Measurements from ENCODE around the gene NFX1. TPM values are rescaled to one million over a fixed set of nuclear protein-coding genes. Genes with fewer than 3 reads are reported as not detected.

NFX1 gene
- total and polyA plus RNA-seq, 10 of the 15 experiments (the other 5 are each of a cell fraction or from before 2014, with no cell fraction given), result 11.9 to 45.1 (median 36.1) TPM

DNA sequence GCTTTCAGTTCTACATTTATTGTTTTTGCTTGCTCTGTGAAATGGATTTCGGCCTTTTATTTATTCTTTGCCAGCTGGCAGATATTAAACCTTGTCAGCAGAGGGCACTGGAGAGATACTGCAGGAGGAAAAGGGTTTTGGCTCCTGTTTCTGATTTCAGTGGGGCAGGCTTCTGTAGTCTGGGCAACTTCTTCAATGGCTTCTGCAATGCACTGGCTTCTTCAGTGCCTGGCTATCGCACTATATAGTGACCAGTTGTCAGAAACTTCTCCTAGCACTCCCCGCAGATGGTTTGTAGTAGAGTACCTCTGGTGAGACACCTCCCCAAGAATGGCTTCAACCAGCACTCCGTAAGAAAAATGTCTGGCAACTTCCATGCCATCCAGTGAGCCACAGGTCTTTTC lies 3.2 kb upstream of the NFX1 start (continued):
- TF ChIP-seq, protein P1, sequence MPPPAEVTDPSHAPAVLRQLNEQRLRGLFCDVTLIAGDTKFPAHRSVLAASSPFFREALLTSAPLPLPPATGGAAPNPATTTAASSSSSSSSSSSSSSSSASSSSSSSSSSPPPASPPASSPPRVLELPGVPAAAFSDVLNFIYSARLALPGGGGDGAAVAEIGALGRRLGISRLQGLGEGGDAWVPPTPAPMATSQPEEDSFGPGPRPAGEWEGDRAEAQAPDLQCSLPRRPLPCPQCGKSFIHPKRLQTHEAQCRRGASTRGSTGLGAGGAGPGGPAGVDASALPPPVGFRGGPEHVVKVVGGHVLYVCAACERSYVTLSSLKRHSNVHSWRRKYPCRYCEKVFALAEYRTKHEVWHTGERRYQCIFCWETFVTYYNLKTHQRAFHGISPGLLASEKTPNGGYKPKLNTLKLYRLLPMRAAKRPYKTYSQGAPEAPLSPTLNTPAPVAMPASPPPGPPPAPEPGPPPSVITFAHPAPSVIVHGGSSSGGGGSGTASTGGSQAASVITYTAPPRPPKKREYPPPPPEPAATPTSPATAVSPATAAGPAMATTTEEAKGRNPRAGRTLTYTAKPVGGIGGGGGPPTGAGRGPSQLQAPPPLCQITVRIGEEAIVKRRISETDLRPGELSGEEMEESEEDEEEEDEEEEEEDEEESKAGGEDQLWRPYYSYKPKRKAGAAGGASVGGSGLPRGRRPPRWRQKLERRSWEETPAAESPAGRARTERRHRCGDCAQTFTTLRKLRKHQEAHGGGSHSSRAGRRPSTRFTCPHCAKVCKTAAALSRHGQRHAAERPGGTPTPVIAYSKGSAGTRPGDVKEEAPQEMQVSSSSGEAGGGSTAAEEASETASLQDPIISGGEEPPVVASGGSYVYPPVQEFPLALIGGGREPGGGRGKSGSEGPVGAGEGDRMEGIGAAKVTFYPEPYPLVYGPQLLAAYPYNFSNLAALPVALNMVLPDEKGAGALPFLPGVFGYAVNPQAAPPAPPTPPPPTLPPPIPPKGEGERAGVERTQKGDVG (CRISPR knock-in tag; IDR thresholded peaks at IDR 0.05), result no peak
- TF ChIP-seq, protein P2, sequence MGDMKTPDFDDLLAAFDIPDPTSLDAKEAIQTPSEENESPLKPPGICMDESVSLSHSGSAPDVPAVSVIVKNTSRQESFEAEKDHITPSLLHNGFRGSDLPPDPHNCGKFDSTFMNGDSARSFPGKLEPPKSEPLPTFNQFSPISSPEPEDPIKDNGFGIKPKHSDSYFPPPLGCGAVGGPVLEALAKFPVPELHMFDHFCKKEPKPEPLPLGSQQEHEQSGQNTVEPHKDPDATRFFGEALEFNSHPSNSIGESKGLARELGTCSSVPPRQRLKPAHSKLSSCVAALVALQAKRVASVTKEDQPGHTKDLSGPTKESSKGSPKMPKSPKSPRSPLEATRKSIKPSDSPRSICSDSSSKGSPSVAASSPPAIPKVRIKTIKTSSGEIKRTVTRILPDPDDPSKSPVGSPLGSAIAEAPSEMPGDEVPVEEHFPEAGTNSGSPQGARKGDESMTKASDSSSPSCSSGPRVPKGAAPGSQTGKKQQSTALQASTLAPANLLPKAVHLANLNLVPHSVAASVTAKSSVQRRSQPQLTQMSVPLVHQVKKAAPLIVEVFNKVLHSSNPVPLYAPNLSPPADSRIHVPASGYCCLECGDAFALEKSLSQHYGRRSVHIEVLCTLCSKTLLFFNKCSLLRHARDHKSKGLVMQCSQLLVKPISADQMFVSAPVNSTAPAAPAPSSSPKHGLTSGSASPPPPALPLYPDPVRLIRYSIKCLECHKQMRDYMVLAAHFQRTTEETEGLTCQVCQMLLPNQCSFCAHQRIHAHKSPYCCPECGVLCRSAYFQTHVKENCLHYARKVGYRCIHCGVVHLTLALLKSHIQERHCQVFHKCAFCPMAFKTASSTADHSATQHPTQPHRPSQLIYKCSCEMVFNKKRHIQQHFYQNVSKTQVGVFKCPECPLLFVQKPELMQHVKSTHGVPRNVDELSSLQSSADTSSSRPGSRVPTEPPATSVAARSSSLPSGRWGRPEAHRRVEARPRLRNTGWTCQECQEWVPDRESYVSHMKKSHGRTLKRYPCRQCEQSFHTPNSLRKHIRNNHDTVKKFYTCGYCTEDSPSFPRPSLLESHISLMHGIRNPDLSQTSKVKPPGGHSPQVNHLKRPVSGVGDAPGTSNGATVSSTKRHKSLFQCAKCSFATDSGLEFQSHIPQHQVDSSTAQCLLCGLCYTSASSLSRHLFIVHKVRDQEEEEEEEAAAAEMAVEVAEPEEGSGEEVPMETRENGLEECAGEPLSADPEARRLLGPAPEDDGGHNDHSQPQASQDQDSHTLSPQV (IDR thresholded peaks at IDR 0.05), result no peak
- TF ChIP-seq, protein P3, sequence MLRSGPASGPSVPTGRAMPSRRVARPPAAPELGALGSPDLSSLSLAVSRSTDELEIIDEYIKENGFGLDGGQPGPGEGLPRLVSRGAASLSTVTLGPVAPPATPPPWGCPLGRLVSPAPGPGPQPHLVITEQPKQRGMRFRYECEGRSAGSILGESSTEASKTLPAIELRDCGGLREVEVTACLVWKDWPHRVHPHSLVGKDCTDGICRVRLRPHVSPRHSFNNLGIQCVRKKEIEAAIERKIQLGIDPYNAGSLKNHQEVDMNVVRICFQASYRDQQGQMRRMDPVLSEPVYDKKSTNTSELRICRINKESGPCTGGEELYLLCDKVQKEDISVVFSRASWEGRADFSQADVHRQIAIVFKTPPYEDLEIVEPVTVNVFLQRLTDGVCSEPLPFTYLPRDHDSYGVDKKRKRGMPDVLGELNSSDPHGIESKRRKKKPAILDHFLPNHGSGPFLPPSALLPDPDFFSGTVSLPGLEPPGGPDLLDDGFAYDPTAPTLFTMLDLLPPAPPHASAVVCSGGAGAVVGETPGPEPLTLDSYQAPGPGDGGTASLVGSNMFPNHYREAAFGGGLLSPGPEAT (IDR thresholded peaks at IDR 0.05; ENCODE audit: low read depth), result no peak
- TF ChIP-seq SREBF2 (IDR thresholded peaks at IDR 0.05; ENCODE audit: low read length) (no peak), NFYA (IDR thresholded peaks at IDR 0.05; ENCODE audit: borderline replicate concordance, low read depth, low read length) (no peak), NFIC (IDR thresholded peaks at IDR 0.05; ENCODE audit: low read depth, low read length) (no peak), SIX5 (IDR thresholded peaks at IDR 0.05; ENCODE audit: low read depth, low read length, severe bottlenecking) (no peak), TCF3 (IDR thresholded peaks at IDR 0.05; ENCODE audit: borderline replicate concordance, insufficient read depth, low read depth, low read length) (no peak), YY1 (IDR thresholded peaks at IDR 0.05; ENCODE audit: low read depth, low read length) (0 out of 2 replicates have a peak, but pooled peaks have one; percentile 37), EGR1 (IDR thresholded peaks at IDR 0.05; ENCODE audit: borderline replicate concordance in 1 of 2, low read depth in 2 of 2, low read length in 2 of 2) (no peak), ZNF622 (IDR thresholded peaks at IDR 0.05) (no peak), IKZF2 (IDR thresholded peaks at IDR 0.05) (no peak), FOXM1 (IDR thresholded peaks at IDR 0.05; ENCODE audit: low read depth, low read length) (0 out of 2 replicates have a peak, but pooled peaks have one; percentile 25), TAF1 (IDR thresholded peaks at IDR 0.05; ENCODE audit: borderline replicate concordance, low read depth, low read length) (no peak), ESRRA (IDR thresholded peaks at IDR 0.05; ENCODE audit: low read length) (no peak), MXI1 (IDR thresholded peaks at IDR 0.05; ENCODE audit: low read depth, low read length) (no peak)
- TF ChIP-seq, protein P4, sequence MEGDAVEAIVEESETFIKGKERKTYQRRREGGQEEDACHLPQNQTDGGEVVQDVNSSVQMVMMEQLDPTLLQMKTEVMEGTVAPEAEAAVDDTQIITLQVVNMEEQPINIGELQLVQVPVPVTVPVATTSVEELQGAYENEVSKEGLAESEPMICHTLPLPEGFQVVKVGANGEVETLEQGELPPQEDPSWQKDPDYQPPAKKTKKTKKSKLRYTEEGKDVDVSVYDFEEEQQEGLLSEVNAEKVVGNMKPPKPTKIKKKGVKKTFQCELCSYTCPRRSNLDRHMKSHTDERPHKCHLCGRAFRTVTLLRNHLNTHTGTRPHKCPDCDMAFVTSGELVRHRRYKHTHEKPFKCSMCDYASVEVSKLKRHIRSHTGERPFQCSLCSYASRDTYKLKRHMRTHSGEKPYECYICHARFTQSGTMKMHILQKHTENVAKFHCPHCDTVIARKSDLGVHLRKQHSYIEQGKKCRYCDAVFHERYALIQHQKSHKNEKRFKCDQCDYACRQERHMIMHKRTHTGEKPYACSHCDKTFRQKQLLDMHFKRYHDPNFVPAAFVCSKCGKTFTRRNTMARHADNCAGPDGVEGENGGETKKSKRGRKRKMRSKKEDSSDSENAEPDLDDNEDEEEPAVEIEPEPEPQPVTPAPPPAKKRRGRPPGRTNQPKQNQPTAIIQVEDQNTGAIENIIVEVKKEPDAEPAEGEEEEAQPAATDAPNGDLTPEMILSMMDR (IDR thresholded peaks at IDR 0.05 in 2 of 3, conservative IDR thresholded peaks at IDR 0.05 in 1 of 3; ENCODE audit: control insufficient read depth in 2 of 3, extremely low read depth in 1 of 3, insufficient read depth in 1 of 3, low read depth in 3 of 3, low read length in 3 of 3), result peak; percentile 70 to 88 (median 78)
- TF ChIP-seq, protein P5, sequence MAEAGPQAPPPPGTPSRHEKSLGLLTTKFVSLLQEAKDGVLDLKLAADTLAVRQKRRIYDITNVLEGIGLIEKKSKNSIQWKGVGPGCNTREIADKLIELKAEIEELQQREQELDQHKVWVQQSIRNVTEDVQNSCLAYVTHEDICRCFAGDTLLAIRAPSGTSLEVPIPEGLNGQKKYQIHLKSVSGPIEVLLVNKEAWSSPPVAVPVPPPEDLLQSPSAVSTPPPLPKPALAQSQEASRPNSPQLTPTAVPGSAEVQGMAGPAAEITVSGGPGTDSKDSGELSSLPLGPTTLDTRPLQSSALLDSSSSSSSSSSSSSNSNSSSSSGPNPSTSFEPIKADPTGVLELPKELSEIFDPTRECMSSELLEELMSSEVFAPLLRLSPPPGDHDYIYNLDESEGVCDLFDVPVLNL (IDR thresholded peaks at IDR 0.05; ENCODE audit: low read depth, low read length), result no peak

All from GM12878 (cell line).